Astrocyte (in vitro differentiated cells and primary cell): ENCODE results near the gene REXO1. TPM values are rescaled to one million over a fixed set of nuclear protein-coding genes. Genes with fewer than 3 reads are reported as not detected.

ENCODE experiments used
- DNase-seq: peaks from one replicate; pipeline ENCODE4 v3.0.0-alpha.2; 2010; ENCODE audit warnings: low read depth
- FAIRE-seq: peaks from 2 replicates; lab custom pipeline; 2011; peaks lifted over from hg19 to GRCh38; lab: Jason Lieb, UNC
- H2AFZ ChIP-seq: 2 replicates; pipeline ENCODE4 v1.6.0; 2012; ENCODE audit warnings: low read depth, low read length, inconsistent platforms
- H3K27ac ChIP-seq: 2 replicates; pipeline ENCODE4 v1.5.1; 2011; ENCODE audit warnings: low read depth, low read length, inconsistent platforms
- H3K27me3 ChIP-seq: 2 replicates; pipeline ENCODE4 v1.6.0; 2011; ENCODE audit warnings: low read length, inconsistent platforms; ENCODE audit not compliant: insufficient read depth
- H3K36me3 ChIP-seq: 2 replicates; pipeline ENCODE4 v1.5.1; 2011; ENCODE audit warnings: low read length, inconsistent platforms; ENCODE audit not compliant: insufficient read depth
- H3K4me1 ChIP-seq: 2 replicates; pipeline ENCODE4 v1.5.1; 2011; ENCODE audit warnings: low read length, inconsistent platforms; ENCODE audit not compliant: insufficient read depth
- H3K4me2 ChIP-seq: 2 replicates; pipeline ENCODE4 v1.6.0; 2012; ENCODE audit warnings: low read length, inconsistent platforms
- H3K4me3 ChIP-seq: 2 replicates; pipeline ENCODE4 v1.5.1; 2011; ENCODE audit warnings: low read depth, mild to moderate bottlenecking, low read length, inconsistent platforms; ENCODE audit not compliant: insufficient read depth
- H3K79me2 ChIP-seq: 2 replicates; pipeline ENCODE4 v1.6.0; 2012; ENCODE audit warnings: mild to moderate bottlenecking, low read length, inconsistent platforms; ENCODE audit not compliant: insufficient read depth
- H3K9ac ChIP-seq: 2 replicates; pipeline ENCODE4 v1.6.0; 2012; ENCODE audit warnings: mild to moderate bottlenecking, low read length, inconsistent platforms
- H3K9me3 ChIP-seq: 2 replicates; pipeline ENCODE4 v1.5.1; 2012; ENCODE audit warnings: low read depth, mild to moderate bottlenecking, low read length, inconsistent platforms; ENCODE audit not compliant: insufficient read depth
- H4K20me1 ChIP-seq: 2 replicates; pipeline ENCODE4 v1.6.0; 2012; ENCODE audit warnings: low read length, inconsistent platforms; ENCODE audit not compliant: insufficient read depth
- H3K27ac Mint-ChIP-seq: one replicate; pipeline ENCODE4 v1.8.0; 2021; ENCODE audit warnings: mild to moderate bottlenecking, mixed read lengths; ENCODE audit not compliant: unreplicated experiment
- H3K27me3 Mint-ChIP-seq: one replicate; pipeline ENCODE4 v1.8.0; 2021; ENCODE audit warnings: low read depth, mixed read lengths; ENCODE audit not compliant: unreplicated experiment
- H3K36me3 Mint-ChIP-seq: one replicate; pipeline ENCODE4 v1.8.0; 2021; ENCODE audit warnings: low read depth, mixed read lengths; ENCODE audit not compliant: unreplicated experiment
- H3K4me1 Mint-ChIP-seq: one replicate; pipeline ENCODE4 v1.8.0; 2021; ENCODE audit warnings: low read depth, mixed read lengths; ENCODE audit not compliant: unreplicated experiment
- H3K4me3 Mint-ChIP-seq: one replicate; pipeline ENCODE4 v1.8.0; 2021; ENCODE audit warnings: mild to moderate bottlenecking, moderate library complexity, mixed read lengths; ENCODE audit not compliant: unreplicated experiment
- H3K9me3 Mint-ChIP-seq: one replicate; pipeline ENCODE4 v1.8.0; 2021; ENCODE audit warnings: mild to moderate bottlenecking, mixed read lengths; ENCODE audit not compliant: unreplicated experiment
- CTCF ChIP-seq: IDR thresholded peaks from 2 replicates; pipeline ENCODE4 v1.5.1; 2011; ENCODE audit warnings: low read depth, mild to moderate bottlenecking, inconsistent platforms, low read length, moderate library complexity; ENCODE audit not compliant: insufficient read depth
- EZH2 ChIP-seq: IDR thresholded peaks from 2 replicates; pipeline ENCODE4 v1.6.1; 2012; ENCODE audit warnings: mild to moderate bottlenecking, low read length, inconsistent platforms; ENCODE audit not compliant: insufficient read depth
- total RNA-seq: library from RNA; stranded (reverse); gene quantifications from 2 replicates; pipeline ENCODE4 v1.2.1, GENCODE V29; 2021

The REXO1 gene
- total RNA-seq, 1 donor from 2014 or later = 35.5 TPM

GRCh38 chr19:1874554-1875185 lies 26.4 kb upstream of the REXO1 start:
- H3K4me3 Mint-ChIP-seq = peak overlapping the region; percentile 97
- Histone ChIP-seq H3K27ac (no peak overlapping the region), H3K4me2 (peak overlapping the region; percentile 90), H2AFZ (no peak overlapping the region), H3K79me2 (peaks cover 61% of the 10 kb centered on the region), H3K9me3 (no peaks in the 10 kb centered on the region), H3K9ac (peak overlapping the region; percentile 93), H4K20me1 (peaks cover 30% of the 10 kb centered on the region), H3K4me3 (peak overlapping the region; percentile 90), H3K4me1 (peaks cover 25% of the 10 kb centered on the region), H3K27me3 (no peaks in the 10 kb centered on the region), H3K36me3 (no peaks in the 10 kb centered on the region)
- TF ChIP-seq CTCF = no peak
- TF ChIP-seq EZH2 = no peak
- H3K36me3 Mint-ChIP-seq = no peaks in the 10 kb centered on the region
- H3K9me3 Mint-ChIP-seq = no peaks in the 10 kb centered on the region
- DNase-seq (no peak), FAIRE-seq (no peak)
- H3K27me3 Mint-ChIP-seq = no peaks in the 10 kb centered on the region
- peaks cover 7% of the 10 kb centered on the region for H3K4me1 Mint-ChIP-seq
- peak overlapping the region; percentile 77 for H3K27ac Mint-ChIP-seq

GRCh38 chr19:1873524-1874473 lies 25.5 kb upstream of the REXO1 start:
- FAIRE-seq = no peak
- Histone ChIP-seq H3K9me3 (no peaks in the 10 kb centered on the region), H2AFZ (no peak overlapping the region), H3K79me2 (peaks cover 61% of the 10 kb centered on the region), H3K36me3 (no peaks in the 10 kb centered on the region), H3K9ac (peak overlapping the region; percentile 44), H3K27ac (peak overlapping the region; percentile 23), H3K27me3 (no peaks in the 10 kb centered on the region), H4K20me1 (peaks cover 30% of the 10 kb centered on the region), H3K4me1 (peaks cover 25% of the 10 kb centered on the region), H3K4me2 (peak overlapping the region; percentile 90), H3K4me3 (peak overlapping the region; percentile 29)
- TF ChIP-seq EZH2 (no peak), CTCF (no peak)
- Mint-ChIP-seq H3K36me3 (no peaks in the 10 kb centered on the region), H3K4me1 (peaks cover 7% of the 10 kb centered on the region), H3K4me3 (peak overlapping the region; percentile 97), H3K27me3 (no peaks in the 10 kb centered on the region), H3K9me3 (no peaks in the 10 kb centered on the region), H3K27ac (no peak overlapping the region)
- no peak for DNase-seq
